Measurements from ENCODE around the gene ARID1B. TPM values are rescaled to one million over a fixed set of nuclear protein-coding genes. Genes with fewer than 3 reads are reported as not detected.

ARID1B gene
- total and polyA plus RNA-seq, 2 of the 13 experiments (the other 11 are each of a cell fraction or from before 2014, with no cell fraction given) = 20.1 to 32.6 TPM

DNA sequence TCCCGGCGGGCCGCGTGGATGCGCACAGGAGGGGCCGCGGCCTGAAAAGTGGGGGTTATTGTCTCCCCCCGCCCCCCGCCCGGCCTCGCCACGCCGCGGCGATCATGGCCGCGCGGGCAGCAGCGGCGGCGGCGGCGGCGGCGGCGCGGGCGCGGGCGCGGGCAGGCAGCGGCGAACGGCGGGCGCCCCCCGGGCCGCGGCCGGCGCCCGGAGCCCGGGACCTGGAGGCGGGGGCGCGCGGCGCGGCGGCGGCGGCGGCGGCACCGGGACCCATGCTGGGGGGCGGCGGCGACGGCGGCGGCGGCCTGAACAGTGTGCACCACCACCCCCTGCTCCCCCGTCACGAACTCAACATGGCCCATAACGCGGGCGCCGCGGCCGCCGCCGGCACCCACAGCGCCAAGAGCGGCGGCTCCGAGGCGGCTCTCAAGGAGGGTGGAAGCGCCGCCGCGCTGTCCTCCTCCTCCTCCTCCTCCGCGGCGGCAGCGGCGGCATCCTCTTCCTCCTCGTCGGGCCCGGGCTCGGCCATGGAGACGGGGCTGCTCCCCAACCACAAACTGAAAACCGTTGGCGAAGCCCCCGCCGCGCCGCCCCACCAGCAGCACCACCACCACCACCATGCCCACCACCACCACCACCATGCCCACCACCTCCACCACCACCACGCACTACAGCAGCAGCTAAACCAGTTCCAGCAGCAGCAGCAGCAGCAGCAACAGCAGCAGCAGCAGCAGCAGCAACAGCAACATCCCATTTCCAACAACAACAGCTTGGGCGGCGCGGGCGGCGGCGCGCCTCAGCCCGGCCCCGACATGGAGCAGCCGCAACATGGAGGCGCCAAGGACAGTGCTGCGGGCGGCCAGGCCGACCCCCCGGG is 637 bp downstream of the ARID1B start (continued):
- TF ChIP-seq, protein P1, sequence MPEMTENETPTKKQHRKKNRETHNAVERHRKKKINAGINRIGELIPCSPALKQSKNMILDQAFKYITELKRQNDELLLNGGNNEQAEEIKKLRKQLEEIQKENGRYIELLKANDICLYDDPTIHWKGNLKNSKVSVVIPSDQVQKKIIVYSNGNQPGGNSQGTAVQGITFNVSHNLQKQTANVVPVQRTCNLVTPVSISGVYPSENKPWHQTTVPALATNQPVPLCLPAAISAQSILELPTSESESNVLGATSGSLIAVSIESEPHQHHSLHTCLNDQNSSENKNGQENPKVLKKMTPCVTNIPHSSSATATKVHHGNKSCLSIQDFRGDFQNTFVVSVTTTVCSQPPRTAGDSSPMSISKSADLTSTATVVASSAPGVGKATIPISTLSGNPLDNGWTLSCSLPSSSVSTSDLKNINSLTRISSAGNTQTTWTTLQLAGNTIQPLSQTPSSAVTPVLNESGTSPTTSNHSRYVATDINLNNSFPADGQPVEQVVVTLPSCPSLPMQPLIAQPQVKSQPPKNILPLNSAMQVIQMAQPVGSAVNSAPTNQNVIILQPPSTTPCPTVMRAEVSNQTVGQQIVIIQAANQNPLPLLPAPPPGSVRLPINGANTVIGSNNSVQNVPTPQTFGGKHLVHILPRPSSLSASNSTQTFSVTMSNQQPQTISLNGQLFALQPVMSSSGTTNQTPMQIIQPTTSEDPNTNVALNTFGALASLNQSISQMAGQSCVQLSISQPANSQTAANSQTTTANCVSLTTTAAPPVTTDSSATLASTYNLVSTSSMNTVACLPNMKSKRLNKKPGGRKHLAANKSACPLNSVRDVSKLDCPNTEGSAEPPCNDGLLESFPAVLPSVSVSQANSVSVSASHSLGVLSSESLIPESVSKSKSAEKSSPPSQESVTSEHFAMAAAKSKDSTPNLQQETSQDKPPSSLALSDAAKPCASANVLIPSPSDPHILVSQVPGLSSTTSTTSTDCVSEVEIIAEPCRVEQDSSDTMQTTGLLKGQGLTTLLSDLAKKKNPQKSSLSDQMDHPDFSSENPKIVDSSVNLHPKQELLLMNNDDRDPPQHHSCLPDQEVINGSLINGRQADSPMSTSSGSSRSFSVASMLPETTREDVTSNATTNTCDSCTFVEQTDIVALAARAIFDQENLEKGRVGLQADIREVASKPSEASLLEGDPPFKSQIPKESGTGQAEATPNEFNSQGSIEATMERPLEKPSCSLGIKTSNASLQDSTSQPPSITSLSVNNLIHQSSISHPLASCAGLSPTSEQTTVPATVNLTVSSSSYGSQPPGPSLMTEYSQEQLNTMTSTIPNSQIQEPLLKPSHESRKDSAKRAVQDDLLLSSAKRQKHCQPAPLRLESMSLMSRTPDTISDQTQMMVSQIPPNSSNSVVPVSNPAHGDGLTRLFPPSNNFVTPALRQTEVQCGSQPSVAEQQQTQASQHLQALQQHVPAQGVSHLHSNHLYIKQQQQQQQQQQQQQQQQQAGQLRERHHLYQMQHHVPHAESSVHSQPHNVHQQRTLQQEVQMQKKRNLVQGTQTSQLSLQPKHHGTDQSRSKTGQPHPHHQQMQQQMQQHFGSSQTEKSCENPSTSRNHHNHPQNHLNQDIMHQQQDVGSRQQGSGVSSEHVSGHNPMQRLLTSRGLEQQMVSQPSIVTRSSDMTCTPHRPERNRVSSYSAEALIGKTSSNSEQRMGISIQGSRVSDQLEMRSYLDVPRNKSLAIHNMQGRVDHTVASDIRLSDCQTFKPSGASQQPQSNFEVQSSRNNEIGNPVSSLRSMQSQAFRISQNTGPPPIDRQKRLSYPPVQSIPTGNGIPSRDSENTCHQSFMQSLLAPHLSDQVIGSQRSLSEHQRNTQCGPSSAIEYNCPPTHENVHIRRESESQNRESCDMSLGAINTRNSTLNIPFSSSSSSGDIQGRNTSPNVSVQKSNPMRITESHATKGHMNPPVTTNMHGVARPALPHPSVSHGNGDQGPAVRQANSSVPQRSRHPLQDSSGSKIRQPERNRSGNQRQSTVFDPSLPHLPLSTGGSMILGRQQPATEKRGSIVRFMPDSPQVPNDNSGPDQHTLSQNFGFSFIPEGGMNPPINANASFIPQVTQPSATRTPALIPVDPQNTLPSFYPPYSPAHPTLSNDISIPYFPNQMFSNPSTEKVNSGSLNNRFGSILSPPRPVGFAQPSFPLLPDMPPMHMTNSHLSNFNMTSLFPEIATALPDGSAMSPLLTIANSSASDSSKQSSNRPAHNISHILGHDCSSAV (CRISPR knock-in tag; IDR thresholded peaks at IDR 0.05; ENCODE audit: borderline replicate concordance) = no peak
- TF ChIP-seq RFX3 (CRISPR knock-in tag; IDR thresholded peaks at IDR 0.05) (no peak), ELF1 (CRISPR knock-in tag; IDR thresholded peaks at IDR 0.05) (no peak), GABPB1 (CRISPR knock-in tag; IDR thresholded peaks at IDR 0.05) (peak; percentile 56; the same call in 1 of the 2 replicates), ZNF124 (CRISPR knock-in tag; IDR thresholded peaks at IDR 0.05) (no peak), NFE2 (CRISPR knock-in tag; IDR thresholded peaks at IDR 0.05) (no peak), NR2F1 (CRISPR knock-in tag; IDR thresholded peaks at IDR 0.05) (no peak), MEIS1 (CRISPR knock-in tag; IDR thresholded peaks at IDR 0.05; ENCODE audit: borderline replicate concordance) (0 out of 2 replicates have a peak, but pooled peaks have one; percentile 67), ARHGAP35 (CRISPR knock-in tag; IDR thresholded peaks at IDR 0.05; ENCODE audit: borderline replicate concordance) (peak; percentile 56; the same call in 1 of the 2 replicates)
- TF ChIP-seq, protein P2, sequence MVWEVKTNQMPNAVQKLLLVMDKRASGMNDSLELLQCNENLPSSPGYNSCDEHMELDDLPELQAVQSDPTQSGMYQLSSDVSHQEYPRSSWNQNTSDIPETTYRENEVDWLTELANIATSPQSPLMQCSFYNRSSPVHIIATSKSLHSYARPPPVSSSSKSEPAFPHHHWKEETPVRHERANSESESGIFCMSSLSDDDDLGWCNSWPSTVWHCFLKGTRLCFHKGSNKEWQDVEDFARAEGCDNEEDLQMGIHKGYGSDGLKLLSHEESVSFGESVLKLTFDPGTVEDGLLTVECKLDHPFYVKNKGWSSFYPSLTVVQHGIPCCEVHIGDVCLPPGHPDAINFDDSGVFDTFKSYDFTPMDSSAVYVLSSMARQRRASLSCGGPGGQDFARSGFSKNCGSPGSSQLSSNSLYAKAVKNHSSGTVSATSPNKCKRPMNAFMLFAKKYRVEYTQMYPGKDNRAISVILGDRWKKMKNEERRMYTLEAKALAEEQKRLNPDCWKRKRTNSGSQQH (CRISPR knock-in tag; IDR thresholded peaks at IDR 0.05; ENCODE audit: low read depth) = no peak
- TF ChIP-seq, protein P3, sequence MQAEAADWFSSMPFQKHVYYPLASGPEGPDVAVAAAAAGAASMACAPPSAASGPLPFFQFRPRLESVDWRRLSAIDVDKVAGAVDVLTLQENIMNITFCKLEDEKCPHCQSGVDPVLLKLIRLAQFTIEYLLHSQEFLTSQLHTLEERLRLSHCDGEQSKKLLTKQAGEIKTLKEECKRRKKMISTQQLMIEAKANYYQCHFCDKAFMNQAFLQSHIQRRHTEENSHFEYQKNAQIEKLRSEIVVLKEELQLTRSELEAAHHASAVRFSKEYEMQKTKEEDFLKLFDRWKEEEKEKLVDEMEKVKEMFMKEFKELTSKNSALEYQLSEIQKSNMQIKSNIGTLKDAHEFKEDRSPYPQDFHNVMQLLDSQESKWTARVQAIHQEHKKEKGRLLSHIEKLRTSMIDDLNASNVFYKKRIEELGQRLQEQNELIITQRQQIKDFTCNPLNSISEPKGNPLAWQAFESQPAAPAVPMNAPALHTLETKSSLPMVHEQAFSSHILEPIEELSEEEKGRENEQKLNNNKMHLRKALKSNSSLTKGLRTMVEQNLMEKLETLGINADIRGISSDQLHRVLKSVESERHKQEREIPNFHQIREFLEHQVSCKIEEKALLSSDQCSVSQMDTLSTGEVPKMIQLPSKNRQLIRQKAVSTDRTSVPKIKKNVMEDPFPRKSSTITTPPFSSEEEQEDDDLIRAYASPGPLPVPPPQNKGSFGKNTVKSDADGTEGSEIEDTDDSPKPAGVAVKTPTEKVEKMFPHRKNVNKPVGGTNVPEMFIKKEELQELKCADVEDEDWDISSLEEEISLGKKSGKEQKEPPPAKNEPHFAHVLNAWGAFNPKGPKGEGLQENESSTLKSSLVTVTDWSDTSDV (CRISPR knock-in tag; IDR thresholded peaks at IDR 0.05) = no peak
- TF ChIP-seq, protein P4, sequence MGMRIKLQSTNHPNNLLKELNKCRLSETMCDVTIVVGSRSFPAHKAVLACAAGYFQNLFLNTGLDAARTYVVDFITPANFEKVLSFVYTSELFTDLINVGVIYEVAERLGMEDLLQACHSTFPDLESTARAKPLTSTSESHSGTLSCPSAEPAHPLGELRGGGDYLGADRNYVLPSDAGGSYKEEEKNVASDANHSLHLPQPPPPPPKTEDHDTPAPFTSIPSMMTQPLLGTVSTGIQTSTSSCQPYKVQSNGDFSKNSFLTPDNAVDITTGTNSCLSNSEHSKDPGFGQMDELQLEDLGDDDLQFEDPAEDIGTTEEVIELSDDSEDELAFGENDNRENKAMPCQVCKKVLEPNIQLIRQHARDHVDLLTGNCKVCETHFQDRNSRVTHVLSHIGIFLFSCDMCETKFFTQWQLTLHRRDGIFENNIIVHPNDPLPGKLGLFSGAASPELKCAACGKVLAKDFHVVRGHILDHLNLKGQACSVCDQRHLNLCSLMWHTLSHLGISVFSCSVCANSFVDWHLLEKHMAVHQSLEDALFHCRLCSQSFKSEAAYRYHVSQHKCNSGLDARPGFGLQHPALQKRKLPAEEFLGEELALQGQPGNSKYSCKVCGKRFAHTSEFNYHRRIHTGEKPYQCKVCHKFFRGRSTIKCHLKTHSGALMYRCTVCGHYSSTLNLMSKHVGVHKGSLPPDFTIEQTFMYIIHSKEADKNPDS (CRISPR knock-in tag; IDR thresholded peaks at IDR 0.05) = no peak; the same call in 1 of the 2 replicates
